IPS-NIHi11 (cell line): ENCODE results near the gene GABRA4.

Experiments
- DNase-seq: peaks from one replicate; pipeline ENCODE4 v3.0.0; 2012; ENCODE audit warnings: mixed read lengths, low spot score

GABRA4 gene

DNA sequence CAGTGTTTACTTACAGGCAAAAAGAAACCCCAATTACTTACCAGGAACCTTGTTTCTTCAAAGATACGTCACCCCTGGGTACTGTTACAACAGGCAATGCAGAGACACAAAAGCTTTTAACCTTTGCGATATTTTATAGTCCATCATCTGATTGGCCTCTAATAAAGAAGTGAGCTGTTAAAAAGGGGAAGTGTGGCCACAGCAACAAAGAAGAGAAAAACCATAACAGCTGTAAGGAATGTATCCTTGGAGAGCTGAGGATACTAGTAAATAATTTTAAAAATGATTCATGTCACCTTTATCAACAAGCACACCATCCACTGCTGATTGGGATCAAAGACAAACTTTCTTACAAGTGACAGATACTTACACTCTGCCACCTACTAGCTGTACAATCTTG lies 14.1 kb downstream of the GABRA4 start:
- DNase-seq: no peak

- DNase-seq: no peak
Measured at GRCh38 chr4:46977245-46977644, 16.1 kb downstream of the GABRA4 start.

DNA sequence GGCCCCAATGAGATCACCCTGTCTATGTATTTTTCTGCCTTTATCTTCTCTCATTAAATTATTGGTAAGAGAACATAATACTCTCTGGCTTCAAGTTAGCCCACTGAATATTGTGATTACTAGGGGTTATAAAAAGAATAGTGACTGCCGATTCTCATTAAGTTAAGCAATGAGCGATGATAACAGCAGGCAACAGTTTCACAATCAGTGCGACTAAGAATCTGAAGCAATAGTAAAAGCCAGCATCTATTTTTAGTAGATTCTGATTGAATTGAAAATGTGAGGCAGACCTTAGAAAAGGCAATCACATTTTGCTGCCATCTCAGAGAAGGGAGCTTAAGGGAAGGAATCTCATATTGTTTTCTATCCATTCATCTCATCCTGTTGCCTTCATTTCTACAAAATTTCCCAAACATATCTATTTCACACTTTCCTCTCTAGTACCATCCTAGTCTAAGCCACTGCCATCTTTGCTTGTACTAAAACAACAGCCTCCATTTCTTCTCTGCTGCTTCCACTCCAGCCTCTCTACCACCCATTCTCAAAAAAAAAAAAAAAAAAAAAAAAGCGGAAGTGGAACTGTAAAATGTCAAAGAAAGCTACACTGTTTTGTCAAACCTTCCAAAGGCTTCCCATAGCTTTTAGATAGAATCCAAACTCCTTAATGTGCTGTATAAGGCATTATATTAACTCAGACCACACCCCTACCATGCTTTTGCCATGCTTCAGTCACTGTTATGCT lies 17.4 kb downstream of the GABRA4 start:
- DNase-seq: no peak

- DNase-seq: no peak
Measured at GRCh38 chr4:46974891-46975543, 18.4 kb downstream of the GABRA4 start.

- DNase-seq: no peak
Measured at GRCh38 chr4:46968847-46969246, 24.5 kb downstream of the GABRA4 start.

DNA sequence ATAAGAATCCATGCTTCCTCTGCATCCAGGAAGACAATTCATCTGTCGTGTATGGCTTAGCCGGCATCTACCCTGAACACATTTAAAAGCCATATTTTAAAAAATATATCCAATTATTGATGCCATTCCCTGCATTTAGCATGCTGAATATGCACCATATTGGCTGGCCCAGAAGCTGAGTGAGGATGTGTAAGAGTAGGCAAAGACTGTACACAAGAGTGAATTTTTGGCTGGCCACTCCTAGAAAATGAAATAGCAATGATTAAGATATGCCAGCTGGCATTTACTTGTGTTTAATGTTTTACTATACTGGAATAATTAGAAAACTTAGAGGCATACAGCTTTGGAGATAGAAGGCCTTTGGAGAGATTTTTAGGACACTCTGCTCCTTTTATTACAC lies 25.8 kb downstream of the GABRA4 start:
- DNase-seq: no peak

GRCh38 chr4:46958742-46959488 lies 34.5 kb downstream of the GABRA4 start:
- DNase-seq: no peak

DNA sequence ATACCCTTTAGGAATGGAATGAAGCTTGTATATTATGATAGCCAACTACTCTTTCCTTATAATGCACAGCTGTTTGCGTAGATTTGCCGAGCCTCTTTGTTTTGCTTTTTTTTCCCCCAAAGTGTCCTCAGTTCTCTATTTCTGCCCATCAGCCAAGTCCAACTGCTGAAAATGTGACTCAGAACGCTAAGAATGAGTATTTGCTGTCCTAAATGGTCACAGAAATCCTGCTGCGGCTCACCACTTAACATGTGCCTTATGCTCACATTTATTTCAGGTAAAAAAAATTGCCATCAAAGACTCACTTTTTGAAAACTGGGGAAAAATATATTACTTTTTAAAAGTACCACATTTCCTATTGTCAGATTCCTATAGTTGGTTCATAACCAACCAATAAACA lies 36.9 kb downstream of the GABRA4 start:
- no peak for DNase-seq

DNA sequence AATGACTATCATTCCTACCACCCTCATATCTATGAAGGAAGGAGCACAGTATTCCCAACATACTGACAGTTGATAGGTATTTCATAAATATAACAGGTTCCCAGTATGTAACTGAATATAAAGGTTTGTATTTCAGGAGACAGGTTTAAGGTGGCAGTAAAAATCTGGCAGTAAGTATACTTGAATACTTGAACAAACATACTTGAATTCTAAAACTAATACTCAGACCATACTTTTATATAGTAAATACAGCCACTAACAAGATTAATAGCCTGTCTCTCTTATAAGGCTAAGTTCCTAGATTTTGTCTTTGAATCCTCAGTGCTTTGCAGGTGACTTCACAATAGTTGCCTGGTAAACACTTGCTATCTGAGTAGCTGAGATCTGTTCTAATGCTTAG lies 37.8 kb downstream of the GABRA4 start:
- no peak for DNase-seq

GRCh38 chr4:46954643-46955042 lies 38.7 kb downstream of the GABRA4 start:
- DNase-seq: no peak

- DNase-seq: no peak
Measured at GRCh38 chr4:46953564-46953963, 39.8 kb downstream of the GABRA4 start.

GRCh38 chr4:46952451-46952850 lies 40.9 kb downstream of the GABRA4 start:
- DNase-seq: no peak

DNA sequence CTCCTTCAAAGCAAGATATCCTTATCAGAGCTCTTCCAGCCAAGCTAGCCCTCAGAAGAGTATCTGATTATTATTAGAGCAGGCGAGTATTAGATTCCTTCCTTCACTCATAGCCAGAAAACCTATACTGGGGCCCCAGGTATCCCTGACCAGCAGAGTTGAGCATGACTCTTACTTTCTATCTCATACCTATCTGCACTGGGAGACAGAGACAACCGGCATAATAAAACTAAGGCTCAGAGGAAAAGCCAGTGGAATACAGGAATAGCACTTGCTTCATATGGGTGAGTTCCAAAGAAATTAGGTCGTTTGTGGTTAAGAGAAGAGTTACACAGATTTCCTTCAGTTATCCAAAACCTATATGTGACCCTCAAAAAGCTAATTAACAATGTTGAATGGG lies 42.6 kb downstream of the GABRA4 start:
- DNase-seq: no peak

- no peak for DNase-seq
Measured at GRCh38 chr4:46949822-46950221, 43.6 kb downstream of the GABRA4 start.

GRCh38 chr4:46947541-46947940 lies 45.8 kb downstream of the GABRA4 start:
- no peak for DNase-seq

GRCh38 chr4:46946919-46947536 lies 46.4 kb downstream of the GABRA4 start:
- DNase-seq: no peak

DNA sequence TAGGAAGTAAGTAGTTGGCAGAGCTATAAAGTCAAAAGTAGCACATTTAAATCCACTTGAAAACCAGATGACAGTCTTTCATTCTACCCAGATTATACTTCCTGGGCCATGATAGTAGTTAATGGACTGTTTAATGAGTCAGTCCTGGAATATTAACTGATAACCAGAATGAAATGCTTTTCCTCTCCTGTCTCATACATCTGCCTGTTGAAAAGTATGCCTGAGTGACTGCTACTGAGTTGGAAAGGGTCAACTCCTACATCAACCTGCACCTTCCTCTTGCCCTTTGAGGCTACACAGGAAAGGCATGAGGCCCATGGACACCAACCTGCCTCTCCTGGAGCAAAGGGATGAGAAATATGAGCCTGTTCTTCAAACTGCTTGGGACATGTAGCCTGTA lies 48.3 kb downstream of the GABRA4 start:
- DNase-seq: no peak

GRCh38 chr4:46944345-46944744 lies 49.0 kb downstream of the GABRA4 start:
- DNase-seq: no peak

- DNase-seq: peak; percentile 4
Measured at GRCh38 chr4:46937493-46937892, 55.9 kb downstream of the GABRA4 start.

DNA sequence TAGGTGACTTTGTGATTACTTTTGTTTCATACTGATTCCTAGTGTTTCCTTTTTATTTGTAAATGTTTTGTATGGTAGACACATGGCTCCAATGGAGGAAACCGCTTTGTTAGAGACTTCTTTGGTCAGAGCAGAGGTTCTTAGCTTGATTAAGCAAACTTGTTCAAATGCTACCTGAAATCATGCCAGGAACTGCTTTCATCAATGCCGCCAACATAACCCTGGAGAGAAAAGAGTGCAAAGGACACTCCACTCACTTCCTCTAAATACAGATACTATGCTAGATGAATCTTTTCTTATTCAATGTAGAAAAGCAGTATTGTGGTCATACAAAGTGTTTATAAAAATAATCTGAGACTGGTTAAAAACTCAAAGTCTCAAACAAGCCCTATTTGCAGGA lies 58.7 kb downstream of the GABRA4 start:
- no peak for DNase-seq

GRCh38 chr4:46933686-46934085 lies 59.7 kb downstream of the GABRA4 start:
- no peak for DNase-seq

GRCh38 chr4:46931981-46932380 lies 61.4 kb downstream of the GABRA4 start:
- DNase-seq: peak; percentile 43

DNA sequence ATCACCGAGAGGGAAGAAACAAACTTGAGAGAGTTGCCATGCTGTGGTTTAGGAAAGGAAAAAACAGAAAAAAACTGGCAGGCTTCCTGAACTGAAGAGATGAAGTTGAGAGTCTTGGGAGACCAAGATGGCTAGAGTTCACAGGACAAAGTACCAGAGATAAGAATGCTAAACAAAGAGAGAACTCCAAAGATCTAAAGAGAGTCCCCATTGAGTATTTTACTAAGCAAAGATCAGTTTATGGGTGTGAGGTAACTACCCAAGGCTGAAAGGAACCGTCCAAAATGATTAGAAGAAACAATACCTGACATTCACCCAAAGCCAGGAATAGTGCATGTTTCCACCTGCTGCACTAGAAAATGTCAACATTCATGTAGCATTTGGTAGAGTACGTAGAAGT lies 62.5 kb downstream of the GABRA4 start:
- no peak for DNase-seq
